K562 (cell line): Measurements from ENCODE around the gene DGCR2. TPM values are rescaled to one million over a fixed set of nuclear protein-coding genes. Genes with fewer than 3 reads are reported as not detected.

ENCODE experiments used
- ATAC-seq: fragments of 200-7000 bp; cut with Tn5 transposase; 3 replicates; pipeline ENCODE4 v1.9.1; 2020; ENCODE audit warnings: moderate library complexity
- BruUV-seq: library from RNA; stranded (reverse); fragments of 400-500 nt; replicated peaks from 2 replicates; lab custom pipeline; 2021; lab: Mats Ljungman, UMichigan
- CTCF ChIA-PET: fragments of 300-600 bp; formaldehyde crosslinking; extraction: SDS; loops from one replicate; lab custom pipeline; 2021; ENCODE audit warnings: low intra/inter-chr PET ratio; lab: Yijun Ruan, JAX
- POLR2A ChIA-PET: fragments of 300-600, 350-650 bp; sonication (Branson Sonifier 250); formaldehyde crosslinking; extraction: SDS; loops from one replicate; lab custom pipeline; 2021; ENCODE audit warnings: antibody characterized with exemption, inconsistent platforms; lab: Yijun Ruan, JAX
- DNase-seq, 4 experiments: peaks; one replicate each; pipeline versions ENCODE4 v3.0.0 to v3.0.0-alpha.2; 2011 to 2018; ENCODE audit warnings: low spot score in 3 of 4, mixed read lengths in 3 of 4; ENCODE audit errors: extremely low read depth in 1 of 4
- FAIRE-seq: peaks from 2 replicates; lab custom pipeline; 2011; peaks lifted over from hg19 to GRCh38; lab: Jason Lieb, UNC
- H2AFZ ChIP-seq: 2 replicates; pipeline ENCODE4 v1.6.0; 2011; ENCODE audit warnings: low read depth, low read length, control low read depth, inconsistent platforms
- H3K27ac ChIP-seq: fragments of 200-600 bp; 3 replicates; pipeline ENCODE4 v1.8.0; 2011; ENCODE audit warnings: low read depth, mild to moderate bottlenecking, control low read depth, inconsistent platforms, low read length, moderate library complexity, mixed read lengths; ENCODE audit errors: extremely low read depth
- H3K27me3 ChIP-seq, 2 experiments: fragments of 300-600 bp in 1 of 2; 2 replicates in 1 of 2; 3 replicates in 1 of 2; pipeline versions ENCODE4 v1.6.0 to v1.8.0; 2011; ENCODE audit warnings: inconsistent platforms in 2 of 2, low read length in 2 of 2, mild to moderate bottlenecking in 1 of 2, mixed read lengths in 1 of 2, moderate library complexity in 1 of 2; ENCODE audit not compliant: control insufficient read depth in 2 of 2, insufficient read depth in 2 of 2
- H3K36me3 ChIP-seq: fragments of 300-600 bp; 3 replicates; pipeline ENCODE4 v1.8.0; 2011; ENCODE audit warnings: mild to moderate bottlenecking, low read length, inconsistent platforms; ENCODE audit not compliant: control insufficient read depth, insufficient read depth
- H3K4me1 ChIP-seq, 2 experiments: fragments of 200-600 bp in 1 of 2; replicated peaks in 1 of 2; 2 replicates in 1 of 2; 3 replicates in 1 of 2; pipeline versions ENCODE4 v1.5.1 to v1.8.0; 2011; ENCODE audit warnings: inconsistent platforms in 2 of 2, low read length in 2 of 2, mild to moderate bottlenecking in 1 of 2, mixed read lengths in 1 of 2, moderate library complexity in 1 of 2; ENCODE audit not compliant: control insufficient read depth in 2 of 2, insufficient read depth in 2 of 2
- H3K4me2 ChIP-seq: 2 replicates; pipeline ENCODE4 v1.6.1; 2011; ENCODE audit warnings: low read length, control low read depth, inconsistent platforms, mixed read lengths; ENCODE audit not compliant: insufficient read depth
- H3K4me3 ChIP-seq: fragments of 200-600 bp; sonication (generic), shearing (Covaris generic); 2 replicates; pipeline ENCODE4 v1.5.1; 2016; ENCODE audit warnings: control low read depth, inconsistent platforms
- H3K79me2 ChIP-seq: fragments of 200-600 bp; 3 replicates; pipeline ENCODE4 v1.8.0; 2011; ENCODE audit warnings: low read length, inconsistent platforms; ENCODE audit not compliant: control insufficient read depth, insufficient read depth
- H3K9ac ChIP-seq, 2 experiments: 2 replicates each; pipeline versions ENCODE4 v1.6.0 to v1.6.1; 2011; ENCODE audit warnings: low read depth in 2 of 2, low read length in 2 of 2, control low read depth in 1 of 2, inconsistent platforms in 1 of 2, mild to moderate bottlenecking in 1 of 2, mixed read lengths in 1 of 2; ENCODE audit not compliant: insufficient read depth in 1 of 2
- H3K9me1 ChIP-seq: one replicate; pipeline ENCODE4 v1.6.0; 2011; ENCODE audit warnings: inconsistent platforms, mild to moderate bottlenecking, low read length, moderate library complexity; ENCODE audit not compliant: control insufficient read depth, insufficient read depth
- H3K9me3 ChIP-seq: replicated peaks from 2 replicates; pipeline ENCODE4 v1.5.1; 2011; ENCODE audit warnings: low read depth, low read length, inconsistent platforms; ENCODE audit not compliant: control insufficient read depth, insufficient read depth
- H4K20me1 ChIP-seq: replicated peaks from 2 replicates; pipeline ENCODE4 v1.6.1; 2011; ENCODE audit warnings: low read length, inconsistent platforms, mixed read lengths; ENCODE audit not compliant: control insufficient read depth, insufficient read depth
- CREBBP ChIP-seq: IDR thresholded peaks from one replicate; pipeline ENCODE4 v1.6.1; 2012; ENCODE audit warnings: low read depth, mild to moderate bottlenecking, control low read depth, inconsistent platforms, low read length
- HMGN3 ChIP-seq: IDR thresholded peaks from 2 replicates; pipeline ENCODE4 v1.6.1; 2011; ENCODE audit warnings: borderline replicate concordance, low read depth, mild to moderate bottlenecking, mixed read lengths, low read length; ENCODE audit not compliant: insufficient read length; ENCODE audit errors: extremely low read depth
- RBM15 ChIP-seq: fragments of 200-400 bp; formaldehyde crosslinking; IDR thresholded peaks from 2 replicates; pipeline ENCODE4 v1.6.1; 2018; ENCODE audit warnings: mild to moderate bottlenecking, low read length, moderate library complexity; ENCODE audit not compliant: insufficient read depth
- TAF9B ChIP-seq: fragments of 450-650 bp; IDR thresholded peaks from 2 replicates; pipeline ENCODE4 v1.6.1; 2018; ENCODE audit warnings: mild to moderate bottlenecking; ENCODE audit not compliant: partially characterized antibody
- TEAD1 ChIP-seq, 2 experiments: fragments of 450-650 bp in 1 of 2; sonication (generic) in 1 of 2; formaldehyde crosslinking; IDR thresholded peaks; 2 replicates each; pipeline versions ENCODE4 v1.4.0 to v1.8.0; 2020 to 2022; ENCODE audit warnings: mild to moderate bottlenecking in 2 of 2, missing genetic modification reagents in 1 of 2
- ZNF124 ChIP-seq: sonication (generic); formaldehyde crosslinking; IDR thresholded peaks from 2 replicates; pipeline ENCODE4 v1.8.1; 2022; ENCODE audit warnings: missing genetic modification reagents
- ZNF253 ChIP-seq: fragments of 250-450 bp; sonication (Bioruptor Pico); conservative IDR thresholded peaks from 2 replicates; pipeline ENCODE4 v1.6.1; 2021; ENCODE audit warnings: mild to moderate bottlenecking
- ZNF354B ChIP-seq: fragments of 250-450 bp; sonication (Bioruptor Pico); IDR thresholded peaks from 2 replicates; pipeline ENCODE4 v1.4.0; 2020
- ZNF41 ChIP-seq: fragments of 250-450 bp; sonication (Bioruptor Pico); conservative IDR thresholded peaks from 2 replicates; pipeline ENCODE4 v1.4.0; 2020; ENCODE audit warnings: mild to moderate bottlenecking
- WGBS: fragments of 100-300 bp; shearing (Covaris generic); methylation state at CpG from one replicate; pipeline ENCODE4 v1.1.6; 2016; ENCODE audit warnings: low coverage, mixed read lengths; ENCODE audit not compliant: insufficient coverage; ENCODE audit errors: missing lambda C conversion rate; 5-methylcytosine and 5-hydroxymethylcytosine counted together
- in situ Hi-C: fragments of 300-500 bp; cut with MboI; formaldehyde crosslinking; loops from 4 replicates; pipeline ENCODE4 v1.15.0; 2018; ENCODE audit warnings: inconsistent platforms, mixed read lengths
- intact Hi-C: fragments of 100-400 bp; cut with micrococcal nuclease; formaldehyde crosslinking; loops from 2 replicates; pipeline ENCODE4 v1.14.2; 2022
- polyA plus RNA-seq, 8 experiments: library from polyadenylated mRNA; depleted of rRNA in 4 of 8; stranded (reverse) in 5 of 8; unstranded in 3 of 8; fragments of >200 nt; fragmentation: Nextera tagmentation in 2 of 8; fragmentation: Illumina TruSeq in 1 of 8; extraction: Ambion mirVana in 2 of 8; extraction: Trizol in 1 of 8; gene quantifications; 2 replicates each; pipeline versions ENCODE4 v1.2.1 to v1.2.3, GENCODE V29; 2011 to 2014; ENCODE audit warnings: inconsistent platforms in 1 of 8, missing spikeins in 1 of 8
- total RNA-seq, 7 experiments: library from RNA; depleted of rRNA in 6 of 7; stranded (reverse); fragments of >200 nt in 6 of 7; fragmentation: Illumina TruSeq in 2 of 7; extraction: Trizol in 2 of 7; gene quantifications; 2 replicates each; pipeline versions ENCODE4 v1.2.1 to v1.2.3, GENCODE V29; 2011 to 2021; ENCODE audit warnings: low replicate concordance in 1 of 7
- TF ChIP-seq, protein P1 (sequence below): fragments of 450-650 bp; IDR thresholded peaks from 2 replicates; pipeline ENCODE4 v1.6.1; 2016; ENCODE audit warnings: low read depth, mild to moderate bottlenecking, moderate library complexity
- TF ChIP-seq, protein P2 (sequence below), 2 experiments: fragments of 450-650 bp in 1 of 2; IDR thresholded peaks; 2 replicates each; pipeline ENCODE4 v1.6.1; 2011 to 2017; ENCODE audit warnings: low read depth in 2 of 2, antibody characterized with exemption in 1 of 2, borderline replicate concordance in 1 of 2, low read length in 1 of 2, mild to moderate bottlenecking in 1 of 2, mixed read lengths in 1 of 2; ENCODE audit not compliant: control insufficient read depth in 1 of 2
- TF ChIP-seq, protein P3 (sequence below): IDR thresholded peaks from 3 replicates; pipeline ENCODE4 v1.6.1; 2011; ENCODE audit warnings: borderline replicate concordance, mild to moderate bottlenecking; ENCODE audit not compliant: insufficient read length, insufficient read depth
- TF ChIP-seq, protein P4 (sequence below): fragments of 450-650 bp; IDR thresholded peaks from 2 replicates; pipeline ENCODE4 v1.7.1; 2018; ENCODE audit warnings: mild to moderate bottlenecking, low read depth; ENCODE audit not compliant: partially characterized antibody

DGCR2 gene
- total and polyA plus RNA-seq, 9 of the 15 experiments (the other 6 are each of a cell fraction or from before 2014, with no cell fraction given): 0.69 to 101 (median 56.4) TPM

DNA sequence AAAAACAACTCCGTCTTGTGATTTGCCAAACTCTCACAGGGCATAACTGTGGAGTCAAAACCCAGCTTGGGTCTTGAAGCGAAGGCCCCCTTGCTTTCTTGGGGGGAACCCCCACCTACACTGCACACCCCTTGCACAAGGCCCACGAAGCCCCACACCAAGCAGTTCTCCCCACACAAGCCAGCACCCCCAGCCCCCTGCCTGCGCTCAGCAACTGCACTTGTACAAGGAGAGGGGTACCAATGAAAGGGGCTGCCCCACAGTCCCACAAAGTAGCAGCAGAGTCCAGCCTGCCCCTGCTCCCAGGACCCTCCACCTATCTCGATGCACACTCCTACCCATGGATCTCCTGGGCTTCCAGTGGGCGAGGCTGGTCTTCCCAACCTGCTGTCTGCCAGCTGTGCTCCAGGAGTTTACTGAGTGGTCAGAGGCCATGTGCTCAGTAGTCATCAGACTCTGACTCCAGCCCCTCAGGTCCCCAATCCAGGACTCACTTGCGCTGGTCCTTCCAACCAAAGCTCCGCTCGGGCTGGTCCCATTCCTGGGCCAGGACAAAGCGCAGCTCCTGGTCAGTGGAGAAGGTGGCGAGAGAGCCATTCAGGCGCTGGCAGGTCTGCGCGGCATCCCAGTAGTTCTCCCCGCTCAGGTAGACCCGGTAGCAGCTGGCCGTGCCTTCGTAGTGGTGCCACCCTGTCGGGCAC lies 57.7 kb downstream of the DGCR2 start:
- no peak for ATAC-seq
- FAIRE-seq: no peak
- Histone ChIP-seq H3K4me2 (no peak overlapping the region), H3K9me1 (no peaks in the 10 kb centered on the region), H3K9me3 (no peaks in the 10 kb centered on the region), H2AFZ (no peak overlapping the region), H3K4me3 (no peak overlapping the region), H3K27me3 (no peaks in the 10 kb centered on the region), H3K27ac (no peak overlapping the region), H3K36me3 (peaks cover 95% of the 10 kb centered on the region; the same call in 2 of the 3 replicates), H4K20me1 (peaks cover 6% of the 10 kb centered on the region), H3K9ac (no peak overlapping the region; a peak in 1 of 4 replicates), H3K4me1 (peaks cover 0 to 15% of the 10 kb centered on the region in 2 experiments; a peak in 1 of 5 replicates), H3K79me2 (no peaks in the 10 kb centered on the region)
- WGBS: 96% methylated on average over 19 of the region's 19 CpGs
- DNase-seq: no peak
- intact Hi-C loops: no loop called here
- CTCF ChIA-PET: no interaction called here
- BruUV-seq: no TSS peak
- in situ Hi-C loops: no loop called here
- POLR2A ChIA-PET: interaction anchor here (0.6 to 3.7 kb wide), 10 partner anchors 9 to 1540 kb away, joined by 3 to 19 read pairs (median 4); no protein-coding TSS in a partner anchor
- TF ChIP-seq ZNF41 (CRISPR knock-in tag) (no peak), RBM15 (no peak), ZNF253 (CRISPR knock-in tag) (no peak), ZNF124 (CRISPR knock-in tag) (0 out of 2 replicates have a peak, but pooled peaks have one; percentile 60), HMGN3 (no peak), TEAD1 (CRISPR knock-in tag; IDR thresholded peaks at IDR 0.05) (no peak), TAF9B (no peak), CREBBP (no peak), ZNF354B (CRISPR knock-in tag) (no peak)
- TF ChIP-seq, protein P1, sequence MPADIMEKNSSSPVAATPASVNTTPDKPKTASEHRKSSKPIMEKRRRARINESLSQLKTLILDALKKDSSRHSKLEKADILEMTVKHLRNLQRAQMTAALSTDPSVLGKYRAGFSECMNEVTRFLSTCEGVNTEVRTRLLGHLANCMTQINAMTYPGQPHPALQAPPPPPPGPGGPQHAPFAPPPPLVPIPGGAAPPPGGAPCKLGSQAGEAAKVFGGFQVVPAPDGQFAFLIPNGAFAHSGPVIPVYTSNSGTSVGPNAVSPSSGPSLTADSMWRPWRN: no peak
- TF ChIP-seq, protein P2, sequence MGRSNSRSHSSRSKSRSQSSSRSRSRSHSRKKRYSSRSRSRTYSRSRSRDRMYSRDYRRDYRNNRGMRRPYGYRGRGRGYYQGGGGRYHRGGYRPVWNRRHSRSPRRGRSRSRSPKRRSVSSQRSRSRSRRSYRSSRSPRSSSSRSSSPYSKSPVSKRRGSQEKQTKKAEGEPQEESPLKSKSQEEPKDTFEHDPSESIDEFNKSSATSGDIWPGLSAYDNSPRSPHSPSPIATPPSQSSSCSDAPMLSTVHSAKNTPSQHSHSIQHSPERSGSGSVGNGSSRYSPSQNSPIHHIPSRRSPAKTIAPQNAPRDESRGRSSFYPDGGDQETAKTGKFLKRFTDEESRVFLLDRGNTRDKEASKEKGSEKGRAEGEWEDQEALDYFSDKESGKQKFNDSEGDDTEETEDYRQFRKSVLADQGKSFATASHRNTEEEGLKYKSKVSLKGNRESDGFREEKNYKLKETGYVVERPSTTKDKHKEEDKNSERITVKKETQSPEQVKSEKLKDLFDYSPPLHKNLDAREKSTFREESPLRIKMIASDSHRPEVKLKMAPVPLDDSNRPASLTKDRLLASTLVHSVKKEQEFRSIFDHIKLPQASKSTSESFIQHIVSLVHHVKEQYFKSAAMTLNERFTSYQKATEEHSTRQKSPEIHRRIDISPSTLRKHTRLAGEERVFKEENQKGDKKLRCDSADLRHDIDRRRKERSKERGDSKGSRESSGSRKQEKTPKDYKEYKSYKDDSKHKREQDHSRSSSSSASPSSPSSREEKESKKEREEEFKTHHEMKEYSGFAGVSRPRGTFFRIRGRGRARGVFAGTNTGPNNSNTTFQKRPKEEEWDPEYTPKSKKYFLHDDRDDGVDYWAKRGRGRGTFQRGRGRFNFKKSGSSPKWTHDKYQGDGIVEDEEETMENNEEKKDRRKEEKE (IDR thresholded peaks at IDR 0.05; ENCODE audit: borderline replicate concordance in 1 of 2, control insufficient read depth in 1 of 2, low read depth in 2 of 2, low read length in 1 of 2): no peak
- TF ChIP-seq, protein P3, sequence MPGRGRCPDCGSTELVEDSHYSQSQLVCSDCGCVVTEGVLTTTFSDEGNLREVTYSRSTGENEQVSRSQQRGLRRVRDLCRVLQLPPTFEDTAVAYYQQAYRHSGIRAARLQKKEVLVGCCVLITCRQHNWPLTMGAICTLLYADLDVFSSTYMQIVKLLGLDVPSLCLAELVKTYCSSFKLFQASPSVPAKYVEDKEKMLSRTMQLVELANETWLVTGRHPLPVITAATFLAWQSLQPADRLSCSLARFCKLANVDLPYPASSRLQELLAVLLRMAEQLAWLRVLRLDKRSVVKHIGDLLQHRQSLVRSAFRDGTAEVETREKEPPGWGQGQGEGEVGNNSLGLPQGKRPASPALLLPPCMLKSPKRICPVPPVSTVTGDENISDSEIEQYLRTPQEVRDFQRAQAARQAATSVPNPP: no peak
- TF ChIP-seq, protein P4, sequence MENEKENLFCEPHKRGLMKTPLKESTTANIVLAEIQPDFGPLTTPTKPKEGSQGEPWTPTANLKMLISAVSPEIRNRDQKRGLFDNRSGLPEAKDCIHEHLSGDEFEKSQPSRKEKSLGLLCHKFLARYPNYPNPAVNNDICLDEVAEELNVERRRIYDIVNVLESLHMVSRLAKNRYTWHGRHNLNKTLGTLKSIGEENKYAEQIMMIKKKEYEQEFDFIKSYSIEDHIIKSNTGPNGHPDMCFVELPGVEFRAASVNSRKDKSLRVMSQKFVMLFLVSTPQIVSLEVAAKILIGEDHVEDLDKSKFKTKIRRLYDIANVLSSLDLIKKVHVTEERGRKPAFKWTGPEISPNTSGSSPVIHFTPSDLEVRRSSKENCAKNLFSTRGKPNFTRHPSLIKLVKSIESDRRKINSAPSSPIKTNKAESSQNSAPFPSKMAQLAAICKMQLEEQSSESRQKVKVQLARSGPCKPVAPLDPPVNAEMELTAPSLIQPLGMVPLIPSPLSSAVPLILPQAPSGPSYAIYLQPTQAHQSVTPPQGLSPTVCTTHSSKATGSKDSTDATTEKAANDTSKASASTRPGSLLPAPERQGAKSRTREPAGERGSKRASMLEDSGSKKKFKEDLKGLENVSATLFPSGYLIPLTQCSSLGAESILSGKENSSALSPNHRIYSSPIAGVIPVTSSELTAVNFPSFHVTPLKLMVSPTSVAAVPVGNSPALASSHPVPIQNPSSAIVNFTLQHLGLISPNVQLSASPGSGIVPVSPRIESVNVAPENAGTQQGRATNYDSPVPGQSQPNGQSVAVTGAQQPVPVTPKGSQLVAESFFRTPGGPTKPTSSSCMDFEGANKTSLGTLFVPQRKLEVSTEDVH: no peak
